ENCODE data around the gene CTNNA3.
"Not testable (repeated sequence)": the region's sequence is repeated elsewhere in the genome, so short reads cannot be mapped to it uniquely, and the experiment has no call there.

The CTNNA3 gene

GRCh38 chr10:67696029-67696428 is at the start of gene CTNNA3:
TSS of gene CTNNA3 (minus strand) at chr10:67696195.
- DNase-seq (ENCODE audit: low read depth in 1 of 2, low spot score in 1 of 2): no peak

- no peak for DNase-seq (ENCODE audit: low read depth in 1 of 2, low spot score in 1 of 2)
Measured at GRCh38 chr10:67735430-67735829, 39.4 kb upstream of the CTNNA3 start.

- no peak for DNase-seq (ENCODE audit: low read depth in 1 of 2, low spot score in 1 of 2)
Measured at GRCh38 chr10:67733511-67733910, 37.5 kb upstream of the CTNNA3 start.

GRCh38 chr10:67725567-67725966 is 29.6 kb upstream of the CTNNA3 start:
- no peak for DNase-seq (ENCODE audit: low read depth in 1 of 2, low spot score in 1 of 2)

- DNase-seq (ENCODE audit: low read depth in 1 of 2, low spot score in 1 of 2): no peak
Measured at GRCh38 chr10:67723601-67724000, 27.6 kb upstream of the CTNNA3 start.

GRCh38 chr10:67722113-67722512 is 26.1 kb upstream of the CTNNA3 start:
- DNase-seq (ENCODE audit: low read depth in 1 of 2, low spot score in 1 of 2): no peak

- not testable (repeated sequence) for DNase-seq (ENCODE audit: low read depth in 1 of 2, low spot score in 1 of 2)
Measured at GRCh38 chr10:67716455-67716854, 20.5 kb upstream of the CTNNA3 start.

GRCh38 chr10:67705921-67706320 is 9.9 kb upstream of the CTNNA3 start:
- no peak for DNase-seq (ENCODE audit: low read depth in 1 of 2, low spot score in 1 of 2)

- DNase-seq (ENCODE audit: low read depth in 1 of 2, low spot score in 1 of 2): not testable (repeated sequence)
Measured at GRCh38 chr10:67699613-67700270, 3.7 kb upstream of the CTNNA3 start.

GRCh38 chr10:67698164-67698563 is 2.2 kb upstream of the CTNNA3 start:
- DNase-seq (ENCODE audit: low read depth in 1 of 2, low spot score in 1 of 2): no peak

GRCh38 chr10:67697724-67698131 is 1.7 kb upstream of the CTNNA3 start:
- no peak for DNase-seq (ENCODE audit: low read depth in 1 of 2, low spot score in 1 of 2)

- DNase-seq (ENCODE audit: low read depth in 1 of 2, low spot score in 1 of 2): no peak
Measured at GRCh38 chr10:67696679-67697078, 684 bp upstream of the CTNNA3 start.

GRCh38 chr10:67695555-67695954 is 440 bp downstream of the CTNNA3 start:
- no peak for DNase-seq (ENCODE audit: low read depth in 1 of 2, low spot score in 1 of 2)

GRCh38 chr10:67691861-67692260 is 4.1 kb downstream of the CTNNA3 start:
- not testable (repeated sequence) for DNase-seq (ENCODE audit: low read depth in 1 of 2, low spot score in 1 of 2)

GRCh38 chr10:67690540-67690939 is 5.5 kb downstream of the CTNNA3 start:
- DNase-seq (ENCODE audit: low read depth in 1 of 2, low spot score in 1 of 2): not testable (repeated sequence)

GRCh38 chr10:67684140-67684539 is 11.9 kb downstream of the CTNNA3 start:
- DNase-seq (ENCODE audit: low read depth in 1 of 2, low spot score in 1 of 2): not testable (repeated sequence)

- DNase-seq (ENCODE audit: low read depth in 1 of 2, low spot score in 1 of 2): no peak
Measured at GRCh38 chr10:67678335-67678974, 17.5 kb downstream of the CTNNA3 start.

GRCh38 chr10:67676208-67676825 is 19.7 kb downstream of the CTNNA3 start:
- DNase-seq (ENCODE audit: low read depth in 1 of 2, low spot score in 1 of 2): no peak

GRCh38 chr10:67670401-67670800 is 25.6 kb downstream of the CTNNA3 start:
- no peak for DNase-seq (ENCODE audit: low read depth in 1 of 2, low spot score in 1 of 2)

GRCh38 chr10:67669978-67670377 is 26.0 kb downstream of the CTNNA3 start:
- no peak for DNase-seq (ENCODE audit: low read depth in 1 of 2, low spot score in 1 of 2)

- no peak for DNase-seq (ENCODE audit: low read depth in 1 of 2, low spot score in 1 of 2)
Measured at GRCh38 chr10:67668448-67668847, 27.5 kb downstream of the CTNNA3 start.

- DNase-seq (ENCODE audit: low read depth in 1 of 2, low spot score in 1 of 2): no peak
Measured at GRCh38 chr10:67667035-67667425, 29.0 kb downstream of the CTNNA3 start.
